Gastrocnemius medialis (tissue), 4 donors: Measurements from ENCODE around the gene VIT. TPM values are rescaled to one million over a fixed set of nuclear protein-coding genes. Genes with fewer than 3 reads are reported as not detected.
A peak's percentile ranks its signal among the peaks of the same experiment; 100 is the strongest.

Experiments
- ATAC-seq, 2 donors: fragments of 150-250 bp; one replicate each; pipeline ENCODE4 v1.9.1; 2016
- DNase-seq, 2 donors: peaks; one replicate each; pipeline ENCODE4 v3.0.0-alpha.2; 2019
- H3K27ac ChIP-seq, 4 donors: fragments of 200-600 bp; sonication (generic); 1 replicate in 1 of 4; 2 replicates in 3 of 4; pipeline ENCODE4 v1.5.1; 2016 to 2018; ENCODE audit warnings: mild to moderate bottlenecking in 2 of 4, moderate library complexity in 1 of 4
- H3K27me3 ChIP-seq, 3 donors: fragments of 200-600 bp; sonication (generic) in 2 of 3; 1 replicate in 1 of 3; 2 replicates in 2 of 3; pipeline versions ENCODE4 v1.5.1 to v1.6.0; 2016 to 2019; ENCODE audit warnings: mild to moderate bottlenecking in 1 of 3, moderate library complexity in 1 of 3
- H3K36me3 ChIP-seq, 2 donors: fragments of 200-600 bp; sonication (generic) in 1 of 2; one replicate each; pipeline ENCODE4 v1.5.1; 2017 to 2018
- H3K4me1 ChIP-seq, 2 donors: fragments of 200-600 bp; sonication (generic) in 1 of 2; one replicate each; pipeline ENCODE4 v1.5.1; 2016 to 2017; ENCODE audit warnings: mild to moderate bottlenecking in 2 of 2
- H3K4me3 ChIP-seq, 4 donors: fragments of 200-600 bp; sonication (generic) in 3 of 4; 1 replicate in 1 of 4; 2 replicates in 3 of 4; pipeline ENCODE4 v1.5.1; 2016 to 2019; ENCODE audit warnings: mild to moderate bottlenecking in 2 of 4
- H3K9me3 ChIP-seq, 3 donors: fragments of 200-600 bp; sonication (generic) in 2 of 3; 1 replicate in 1 of 3; 2 replicates in 2 of 3; pipeline ENCODE4 v1.5.1; 2016 to 2019
- POLR2A ChIP-seq, 2 donors: fragments of 450-650 bp; IDR thresholded peaks; one replicate each; pipeline ENCODE4 v1.6.1; 2017; ENCODE audit warnings: antibody characterized with exemption in 2 of 2, mild to moderate bottlenecking in 2 of 2, moderate library complexity in 2 of 2
- in situ Hi-C, 4 donors: fragments of 200-750 bp; cut with MboI; loops; one replicate each; pipeline versions ENCODE4 v1.15.0 to v1.8.0; 2017; ENCODE audit warnings: low sequenced_read_pairs in 4 of 4
- intact Hi-C: fragments of 100-400 bp; cut with DNase I; formaldehyde crosslinking; loops from one replicate; pipeline ENCODE4 v1.15.1; 2023; ENCODE audit warnings: low total_unique reads
- total RNA-seq, 4 donors: library from RNA; depleted of rRNA; stranded (reverse); fragments of >200 nt; gene quantifications; one replicate each; pipeline versions ENCODE4 v1.1.0 to v1.2.3, GENCODE V29; 2016
- TF ChIP-seq, protein P1 (sequence below), 5 experiments: fragments of 450-650 bp in 3 of 5; fragments of 200-600 bp in 2 of 5; sonication (generic) in 2 of 5; IDR thresholded peaks in 4 of 5; conservative IDR thresholded peaks in 1 of 5; 1 replicate in 4 of 5; 2 replicates in 1 of 5; pipeline ENCODE4 v1.5.1; 2016 to 2019; ENCODE audit warnings: antibody characterized with exemption in 5 of 5, mild to moderate bottlenecking in 3 of 5, moderate library complexity in 3 of 5

Gene VIT, protein sequence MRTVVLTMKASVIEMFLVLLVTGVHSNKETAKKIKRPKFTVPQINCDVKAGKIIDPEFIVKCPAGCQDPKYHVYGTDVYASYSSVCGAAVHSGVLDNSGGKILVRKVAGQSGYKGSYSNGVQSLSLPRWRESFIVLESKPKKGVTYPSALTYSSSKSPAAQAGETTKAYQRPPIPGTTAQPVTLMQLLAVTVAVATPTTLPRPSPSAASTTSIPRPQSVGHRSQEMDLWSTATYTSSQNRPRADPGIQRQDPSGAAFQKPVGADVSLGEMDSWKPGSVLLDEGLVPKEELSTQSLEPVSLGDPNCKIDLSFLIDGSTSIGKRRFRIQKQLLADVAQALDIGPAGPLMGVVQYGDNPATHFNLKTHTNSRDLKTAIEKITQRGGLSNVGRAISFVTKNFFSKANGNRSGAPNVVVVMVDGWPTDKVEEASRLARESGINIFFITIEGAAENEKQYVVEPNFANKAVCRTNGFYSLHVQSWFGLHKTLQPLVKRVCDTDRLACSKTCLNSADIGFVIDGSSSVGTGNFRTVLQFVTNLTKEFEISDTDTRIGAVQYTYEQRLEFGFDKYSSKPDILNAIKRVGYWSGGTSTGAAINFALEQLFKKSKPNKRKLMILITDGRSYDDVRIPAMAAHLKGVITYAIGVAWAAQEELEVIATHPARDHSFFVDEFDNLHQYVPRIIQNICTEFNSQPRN
- 10 to 100 TPM; 14.4 to 27.3 (median 17.6) TPM for total RNA-seq

DNA sequence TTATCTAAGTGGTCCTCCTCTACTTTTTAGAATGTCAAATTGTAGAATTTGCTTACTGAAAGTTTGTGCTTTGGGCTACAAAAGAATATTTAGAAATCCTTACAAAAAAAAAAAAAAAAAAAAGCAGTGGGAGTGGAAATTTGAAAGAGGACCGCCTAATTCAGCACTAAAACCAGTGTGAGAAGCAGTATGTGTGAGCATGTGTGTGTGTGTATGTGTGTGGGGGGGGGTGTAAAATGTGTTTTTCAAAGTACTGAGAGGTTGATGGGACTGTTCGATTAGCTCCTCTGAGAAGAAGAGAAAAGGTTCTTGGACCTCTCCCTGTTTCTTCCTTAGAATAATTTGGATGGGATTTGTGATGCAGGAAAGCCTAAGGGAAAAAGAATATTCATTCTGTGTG, at the start of gene VIT:
Gene VIT (plus strand): TSS at position 175 of the 400 bp plus-strand sequence. CDS start 19,664 bp downstream, outside the sequence.
- Histone ChIP-seq H3K27me3 (no peaks in the 10 kb centered on the region), H3K4me3 (peak within 1 kb of the TSS; percentile 5 to 35 (median 20)), H3K27ac (peak within 1 kb of the TSS in 3 of 4 donors; percentile 6 to 38 (median 9)), H3K36me3 (no peaks in the 10 kb centered on the region), H3K9me3 (no peaks in the 10 kb centered on the region), H3K4me1 (no peaks in the 10 kb centered on the region)
- TF ChIP-seq POLR2A (IDR thresholded peaks at IDR 0.05) = peak in 1 of 2 donors; percentile 8
- TF ChIP-seq, protein P1, sequence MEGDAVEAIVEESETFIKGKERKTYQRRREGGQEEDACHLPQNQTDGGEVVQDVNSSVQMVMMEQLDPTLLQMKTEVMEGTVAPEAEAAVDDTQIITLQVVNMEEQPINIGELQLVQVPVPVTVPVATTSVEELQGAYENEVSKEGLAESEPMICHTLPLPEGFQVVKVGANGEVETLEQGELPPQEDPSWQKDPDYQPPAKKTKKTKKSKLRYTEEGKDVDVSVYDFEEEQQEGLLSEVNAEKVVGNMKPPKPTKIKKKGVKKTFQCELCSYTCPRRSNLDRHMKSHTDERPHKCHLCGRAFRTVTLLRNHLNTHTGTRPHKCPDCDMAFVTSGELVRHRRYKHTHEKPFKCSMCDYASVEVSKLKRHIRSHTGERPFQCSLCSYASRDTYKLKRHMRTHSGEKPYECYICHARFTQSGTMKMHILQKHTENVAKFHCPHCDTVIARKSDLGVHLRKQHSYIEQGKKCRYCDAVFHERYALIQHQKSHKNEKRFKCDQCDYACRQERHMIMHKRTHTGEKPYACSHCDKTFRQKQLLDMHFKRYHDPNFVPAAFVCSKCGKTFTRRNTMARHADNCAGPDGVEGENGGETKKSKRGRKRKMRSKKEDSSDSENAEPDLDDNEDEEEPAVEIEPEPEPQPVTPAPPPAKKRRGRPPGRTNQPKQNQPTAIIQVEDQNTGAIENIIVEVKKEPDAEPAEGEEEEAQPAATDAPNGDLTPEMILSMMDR (IDR thresholded peaks at IDR 0.05 in 4 of 5, conservative IDR thresholded peaks at IDR 0.05 in 1 of 5) = no peak
- intact Hi-C loops (loop anchor here (5.0 kb wide), 1 partner anchor 86 kb away; no protein-coding TSS in a partner anchor), in situ Hi-C loops (loop anchor here in 1 of 4 donors (10.0 kb wide), 1 partner anchor 88 kb away; no protein-coding TSS in a partner anchor)
- ATAC-seq = peak in 1 of 2 donors; percentile 36
- DNase-seq = no peak

DNA sequence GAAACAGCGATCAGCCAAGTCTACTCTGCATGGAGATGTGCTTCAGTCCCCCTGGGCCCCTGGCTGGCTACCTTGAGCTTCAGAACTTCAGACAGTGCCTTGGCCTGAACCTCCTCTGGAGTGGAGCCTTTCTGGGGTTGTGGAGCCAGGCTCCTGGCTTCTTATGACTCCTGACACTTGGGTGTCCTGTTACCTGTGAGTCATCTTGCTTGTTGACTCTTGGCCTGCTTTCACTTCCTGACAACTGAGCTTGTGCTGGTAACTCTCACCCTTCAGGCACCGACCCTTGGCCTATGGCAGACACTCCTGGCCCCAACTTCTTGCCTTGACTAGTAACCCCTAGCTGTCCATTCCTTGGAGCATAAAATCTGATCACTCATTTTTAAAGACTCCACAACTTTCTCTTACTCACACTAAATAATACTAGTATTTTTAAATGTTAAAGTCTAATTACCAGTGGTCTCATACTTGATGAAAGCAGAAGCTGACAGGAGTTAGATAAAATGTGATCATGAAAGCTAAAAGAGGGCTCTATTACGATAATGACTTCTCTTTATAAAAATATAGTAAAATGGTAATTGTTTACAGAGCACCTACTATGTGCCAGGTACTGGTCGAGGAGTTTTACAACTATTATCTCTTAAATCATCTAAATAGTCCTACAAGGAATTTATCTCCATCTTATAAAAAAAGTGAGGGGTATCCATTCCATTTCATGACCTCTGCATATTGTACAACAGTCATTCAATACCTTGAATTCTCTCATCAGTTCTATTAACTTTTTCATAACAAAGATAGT, 46.3 kb upstream of the VIT start:
- ATAC-seq (peak; percentile 96 to 97), DNase-seq (peak; percentile 82 to 92)
- in situ Hi-C loops = loop anchor here in 3 of 4 donors (10.0 to 25.0 kb wide), 2 partner anchors 55 to 113 kb away; partner anchors contain the start of gene FEZ2 (in 1 of the 3)
- H3K27me3 ChIP-seq = no peaks in the 10 kb centered on the region
- no peaks in the 10 kb centered on the region for H3K9me3 ChIP-seq
- H3K4me3 ChIP-seq = no peak overlapping the region
- peak overlapping the region; percentile 77 to 83 (median 78) for H3K27ac ChIP-seq
- peaks cover 30 to 31% of the 10 kb centered on the region in 2 donors for H3K4me1 ChIP-seq
- TF ChIP-seq, protein P1 (IDR thresholded peaks at IDR 0.05 in 4 of 5, conservative IDR thresholded peaks at IDR 0.05 in 1 of 5) = no peak
- TF ChIP-seq POLR2A (IDR thresholded peaks at IDR 0.05) = peak in 1 of 2 donors; percentile 41
- intact Hi-C loops = loop anchor here (2.0 kb wide), 1 partner anchor 51 kb away; the partner anchor contains the start of gene FEZ2
- no peaks in the 10 kb centered on the region for H3K36me3 ChIP-seq

DNA sequence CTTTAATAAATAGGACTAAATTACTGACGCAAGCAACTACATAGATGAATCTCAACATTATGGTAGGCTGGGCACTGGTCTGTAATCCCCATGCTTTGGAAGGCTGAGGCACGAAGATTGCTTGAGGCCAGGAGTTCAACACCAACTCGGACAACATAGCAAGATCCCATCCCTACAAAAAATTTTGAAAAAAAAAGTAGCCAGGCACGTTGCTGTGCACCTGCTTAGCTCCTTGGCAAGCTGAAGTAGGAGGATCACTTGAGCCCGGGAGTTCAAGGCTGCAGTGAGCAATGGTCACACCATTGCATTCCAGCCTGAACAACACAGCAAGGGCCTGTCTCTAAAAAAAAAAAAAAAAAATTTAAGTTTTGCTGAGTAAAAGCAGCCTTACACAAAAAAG, 43.4 kb upstream of the VIT start:
- H3K4me1 ChIP-seq = peaks cover 34 to 36% of the 10 kb centered on the region in 2 donors
- H3K4me3 ChIP-seq = no peak overlapping the region
- TF ChIP-seq, protein P1 (IDR thresholded peaks at IDR 0.05 in 4 of 5, conservative IDR thresholded peaks at IDR 0.05 in 1 of 5) = no peak
- no peak for TF ChIP-seq POLR2A (IDR thresholded peaks at IDR 0.05)
- H3K27me3 ChIP-seq = no peaks in the 10 kb centered on the region
- in situ Hi-C loops (loop anchor here in 3 of 4 donors (10.0 to 25.0 kb wide), 2 partner anchors 58 to 116 kb away; partner anchors contain the start of gene FEZ2 (in 1 of the 3)), intact Hi-C loops (no loop called here)
- DNase-seq (no peak), ATAC-seq (no peak)
- no peaks in the 10 kb centered on the region for H3K9me3 ChIP-seq
- H3K27ac ChIP-seq = peak overlapping the region in 3 of 4 donors; percentile 77 to 83 (median 78)
- H3K36me3 ChIP-seq = no peaks in the 10 kb centered on the region
